Gastroesophageal sphincter (tissue), 3 donors: ENCODE results near the gene CSNK1E.

Experiments used
- EP300 ChIP-seq: sonication (generic); formaldehyde crosslinking; IDR thresholded peaks from one replicate; pipeline ENCODE4 v1.6.1; 2017; ENCODE audit warnings: antibody characterized with exemption, mild to moderate bottlenecking
- POLR2A ChIP-seq, 2 donors: fragments of 450-650 bp; IDR thresholded peaks; one replicate each; pipeline ENCODE4 v1.6.1; 2017; ENCODE audit warnings: antibody characterized with exemption in 2 of 2, mild to moderate bottlenecking in 2 of 2, moderate library complexity in 1 of 2
- POLR2AphosphoS5 ChIP-seq: sonication (generic); formaldehyde crosslinking; IDR thresholded peaks from one replicate; pipeline ENCODE4 v1.6.1; 2017; ENCODE audit warnings: antibody characterized with exemption
- TF ChIP-seq, protein P1 (sequence below), 4 experiments: fragments of 200-600 bp in 2 of 4; fragments of 450-650 bp in 2 of 4; sonication (generic) in 1 of 4; IDR thresholded peaks; one replicate each; pipeline ENCODE4 v1.5.1; 2017 to 2019; ENCODE audit warnings: antibody characterized with exemption in 4 of 4, mild to moderate bottlenecking in 2 of 4, moderate library complexity in 2 of 4

GRCh38 chr22:38313384-38313955, 3.8 kb downstream of the CSNK1E start:
- TF ChIP-seq, protein P1, sequence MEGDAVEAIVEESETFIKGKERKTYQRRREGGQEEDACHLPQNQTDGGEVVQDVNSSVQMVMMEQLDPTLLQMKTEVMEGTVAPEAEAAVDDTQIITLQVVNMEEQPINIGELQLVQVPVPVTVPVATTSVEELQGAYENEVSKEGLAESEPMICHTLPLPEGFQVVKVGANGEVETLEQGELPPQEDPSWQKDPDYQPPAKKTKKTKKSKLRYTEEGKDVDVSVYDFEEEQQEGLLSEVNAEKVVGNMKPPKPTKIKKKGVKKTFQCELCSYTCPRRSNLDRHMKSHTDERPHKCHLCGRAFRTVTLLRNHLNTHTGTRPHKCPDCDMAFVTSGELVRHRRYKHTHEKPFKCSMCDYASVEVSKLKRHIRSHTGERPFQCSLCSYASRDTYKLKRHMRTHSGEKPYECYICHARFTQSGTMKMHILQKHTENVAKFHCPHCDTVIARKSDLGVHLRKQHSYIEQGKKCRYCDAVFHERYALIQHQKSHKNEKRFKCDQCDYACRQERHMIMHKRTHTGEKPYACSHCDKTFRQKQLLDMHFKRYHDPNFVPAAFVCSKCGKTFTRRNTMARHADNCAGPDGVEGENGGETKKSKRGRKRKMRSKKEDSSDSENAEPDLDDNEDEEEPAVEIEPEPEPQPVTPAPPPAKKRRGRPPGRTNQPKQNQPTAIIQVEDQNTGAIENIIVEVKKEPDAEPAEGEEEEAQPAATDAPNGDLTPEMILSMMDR (IDR thresholded peaks at IDR 0.05) = no peak
- TF ChIP-seq POLR2A (IDR thresholded peaks at IDR 0.05) = no peak
- no peak for TF ChIP-seq EP300
- peak; percentile 65 for TF ChIP-seq POLR2AphosphoS5
